HCT116 (cell line): ENCODE results near the gene RSPO4. TPM values are rescaled to one million over a fixed set of nuclear protein-coding genes. Genes with fewer than 3 reads are reported as not detected.

Source experiments
- ATAC-seq: fragments of 200-7000 bp; cut with Tn5 transposase; 2 replicates; pipeline ENCODE4 v1.9.1; 2020; ENCODE audit warnings: mild to moderate bottlenecking, moderate library complexity
- BruUV-seq: library from RNA; stranded (reverse); fragments of 400-500 nt; replicated peaks from 2 replicates; lab custom pipeline; 2021; lab: Mats Ljungman, UMichigan
- CTCF ChIA-PET: fragments of 300-600 bp; sonication (Branson Sonifier 250); formaldehyde crosslinking; loops from one replicate; lab custom pipeline; 2021; ENCODE audit warnings: antibody characterized with exemption; lab: Charles Lee
- POLR2A ChIA-PET: fragments of 300-600, 350-600 bp; sonication (Branson Sonifier 250); formaldehyde crosslinking; loops from one replicate; lab custom pipeline; 2021; ENCODE audit warnings: antibody characterized with exemption; lab: Charles Lee
- RAD21 ChIA-PET, 2 experiments: fragments of 300-600 bp; sonication (Branson Sonifier 250); formaldehyde crosslinking; loops; one replicate each; lab custom pipeline; 2023; ENCODE audit warnings: low total read pairs in 2 of 2; ENCODE audit not compliant: uncharacterized antibody in 2 of 2, unreplicated experiment in 2 of 2, low non-redundant PET in 1 of 2; lab: Charles Lee
- DNase-seq: peaks from one replicate; pipeline ENCODE4 v3.0.0-alpha.2; 2010; ENCODE audit warnings: low read depth, low spot score
- H2AFZ ChIP-seq: fragments of 200-600 bp; shearing (Covaris generic), sonication (generic); 2 replicates; pipeline ENCODE4 v1.6.1; 2017; ENCODE audit warnings: low read depth, mixed run types, mixed read lengths, antibody characterized with exemption, low read length; ENCODE audit not compliant: poor library complexity, severe bottlenecking
- H3K27ac ChIP-seq: 2 replicates; pipeline ENCODE4 v1.5.1; 2012; ENCODE audit warnings: low read depth, low read length
- H3K27me3 ChIP-seq: fragments of 200-600 bp; sonication (generic); 2 replicates; pipeline ENCODE4 v1.6.1; 2016; ENCODE audit warnings: mixed run types, low read length, mixed read lengths; ENCODE audit not compliant: insufficient read depth
- H3K36me3 ChIP-seq, 2 experiments: fragments of 200-500 bp in 1 of 2; fragments of 200-600 bp in 1 of 2; sonication (Bioruptor generic) in 1 of 2; sonication (generic) in 1 of 2; 2 replicates each; pipeline versions ENCODE4 v1.5.1 to v1.6.1; 2014 to 2016; ENCODE audit warnings: low read length in 2 of 2, inconsistent platforms in 1 of 2, mixed read lengths in 1 of 2, mixed run types in 1 of 2; ENCODE audit not compliant: insufficient read depth in 2 of 2, control insufficient read depth in 1 of 2
- H3K4me1 ChIP-seq, 2 experiments: fragments of 200-600 bp in 1 of 2; sonication (generic) in 1 of 2; 2 replicates each; pipeline versions ENCODE4 v1.5.1 to v1.6.1; 2012 to 2017; ENCODE audit warnings: low read length in 2 of 2, inconsistent platforms in 1 of 2, mild to moderate bottlenecking in 1 of 2, mixed read lengths in 1 of 2, mixed run types in 1 of 2, moderate library complexity in 1 of 2; ENCODE audit not compliant: insufficient read depth in 2 of 2, control insufficient read depth in 1 of 2
- H3K4me2 ChIP-seq: fragments of 200-600 bp; sonication (generic); 2 replicates; pipeline ENCODE4 v1.6.1; 2017; ENCODE audit warnings: mixed run types, low read length, mixed read lengths
- H3K4me3 ChIP-seq, 2 experiments: fragments of 200-600 bp in 1 of 2; sonication (generic) in 1 of 2; replicated peaks in 1 of 2; 2 replicates each; pipeline ENCODE4 v1.5.1; 2011 to 2016; ENCODE audit warnings: low read length in 2 of 2, control low read depth in 1 of 2, low read depth in 1 of 2, mild to moderate bottlenecking in 1 of 2, mixed read lengths in 1 of 2, mixed run types in 1 of 2
- H3K79me2 ChIP-seq: fragments of 200-600 bp; sonication (generic); 2 replicates; pipeline ENCODE4 v1.6.1; 2017; ENCODE audit warnings: mild to moderate bottlenecking, mixed run types, low read length, moderate library complexity, mixed read lengths; ENCODE audit not compliant: insufficient read depth
- H3K9ac ChIP-seq: fragments of 200-600 bp; sonication (generic); 2 replicates; pipeline ENCODE4 v1.6.1; 2016; ENCODE audit warnings: low read length, mixed read lengths
- H3K9me2 ChIP-seq: fragments of 200-600 bp; sonication (generic), shearing (Covaris generic); 2 replicates; pipeline ENCODE4 v1.6.1; 2017; ENCODE audit warnings: mixed run types, mild to moderate bottlenecking, moderate library complexity; ENCODE audit not compliant: insufficient read depth
- H3K9me3 ChIP-seq, 2 experiments: fragments of 200-500 bp in 1 of 2; fragments of 200-600 bp in 1 of 2; sonication (Bioruptor generic) in 1 of 2; sonication (generic) in 1 of 2; 2 replicates each; pipeline ENCODE4 v1.6.1; 2014 to 2017; ENCODE audit warnings: low read length in 2 of 2, mixed read lengths in 2 of 2, inconsistent platforms in 1 of 2, low read depth in 1 of 2, mild to moderate bottlenecking in 1 of 2, mixed run types in 1 of 2, moderate library complexity in 1 of 2; ENCODE audit not compliant: control insufficient read depth in 1 of 2, insufficient read depth in 1 of 2
- H4K20me1 ChIP-seq: fragments of 200-600 bp; sonication (generic), shearing (Covaris generic); 2 replicates; pipeline ENCODE4 v1.6.1; 2017; ENCODE audit warnings: mixed run types, mild to moderate bottlenecking, moderate library complexity; ENCODE audit not compliant: insufficient read depth
- ATF3 ChIP-seq: IDR thresholded peaks from 2 replicates; pipeline ENCODE4 v1.6.1; 2012
- CBX3 ChIP-seq: IDR thresholded peaks from 2 replicates; pipeline ENCODE4 v1.6.1; 2012; ENCODE audit warnings: low read depth
- EGR1 ChIP-seq: IDR thresholded peaks from 2 replicates; pipeline ENCODE4 v1.6.1; 2012; ENCODE audit warnings: low read depth
- EZH2 ChIP-seq: fragments of 200-600 bp; sonication (generic); IDR thresholded peaks from 2 replicates; pipeline ENCODE4 v1.6.1; 2017; ENCODE audit warnings: antibody characterized with exemption, mixed run types
- EZH2phosphoT487 ChIP-seq: fragments of 200-600 bp; IDR thresholded peaks from 2 replicates; pipeline ENCODE4 v1.6.1; 2018; ENCODE audit warnings: antibody characterized with exemption, borderline replicate concordance
- JUND ChIP-seq: IDR thresholded peaks from 2 replicates; pipeline ENCODE4 v1.6.1; 2012
- MAX ChIP-seq: IDR thresholded peaks from 2 replicates; pipeline ENCODE4 v1.6.1; 2012
- POLR2A ChIP-seq: IDR thresholded peaks from 2 replicates; pipeline ENCODE4 v1.7.0; 2011; ENCODE audit warnings: borderline replicate concordance; ENCODE audit not compliant: insufficient read depth, insufficient read length; ENCODE audit errors: extremely low read depth
- POLR2AphosphoS5 ChIP-seq: IDR thresholded peaks from 2 replicates; pipeline ENCODE4 v1.6.1; 2011; ENCODE audit warnings: mild to moderate bottlenecking, low read depth, low read length, moderate library complexity
- SRF ChIP-seq: IDR thresholded peaks from 2 replicates; pipeline ENCODE4 v1.6.1; 2012; ENCODE audit warnings: low read depth
- ZFX ChIP-seq: fragments of 450-650 bp; IDR thresholded peaks from 2 replicates; pipeline ENCODE4 v1.6.1; 2017
- intact Hi-C: fragments of 100-400 bp; cut with micrococcal nuclease; formaldehyde crosslinking; loops from 2 replicates; pipeline ENCODE4 v1.10.0; 2022
- total RNA-seq: library from RNA; stranded (reverse); gene quantifications from one replicate; pipeline ENCODE4 v1.2.1, GENCODE V29; 2021; ENCODE audit not compliant: unreplicated experiment

RSPO4 gene
- total RNA-seq, 1 experiment from 2014 or later: 0.84 TPM

GRCh38 chr20:992801-993535 is 9.1 kb downstream of the RSPO4 start:
- ATAC-seq: no peak
- POLR2A ChIA-PET: no interaction called here

GRCh38 chr20:991850-992249 is 10.3 kb downstream of the RSPO4 start:
- no peak overlapping the region for H3K4me3 ChIP-seq
- ChIA-PET CTCF (no interaction called here), POLR2A (no interaction called here), RAD21 (no interaction called here)
- intact Hi-C loops: no loop called here
- peaks cover 0 to 5% of the 10 kb centered on the region in 2 experiments; a peak in 3 of 4 replicates for H3K4me1 ChIP-seq
- H3K79me2 ChIP-seq: no peaks in the 10 kb centered on the region
- BruUV-seq: no TSS peak
- TF ChIP-seq CBX3 (no peak), POLR2A (no peak), SRF (no peak), ATF3 (no peak), ZFX (no peak), JUND (no peak), MAX (no peak)
- H3K9me3 ChIP-seq: no peaks in the 10 kb centered on the region
- H3K27ac ChIP-seq: no peak overlapping the region
- H2AFZ ChIP-seq: no peak overlapping the region
- no peaks in the 10 kb centered on the region for H3K36me3 ChIP-seq
- DNase-seq: no peak
- ATAC-seq: peak; percentile 41; the same call in 1 of the 2 replicates
- no peak overlapping the region for H3K4me2 ChIP-seq
- H3K27me3 ChIP-seq: no peaks in the 10 kb centered on the region
- H4K20me1 ChIP-seq: no peaks in the 10 kb centered on the region
- H3K9me2 ChIP-seq: no peaks in the 10 kb centered on the region
- no peak overlapping the region for H3K9ac ChIP-seq

More at GRCh38 chr20:992801-993535, 9.1 kb downstream of the RSPO4 start:
- no peaks in the 10 kb centered on the region for H3K36me3 ChIP-seq
- no peaks in the 10 kb centered on the region for H3K9me2 ChIP-seq
- no peak overlapping the region for H2AFZ ChIP-seq
- no peaks in the 10 kb centered on the region for H3K79me2 ChIP-seq
- RAD21 ChIA-PET: no interaction called here
- H3K4me1 ChIP-seq: no peaks in the 10 kb centered on the region
- no TSS peak for BruUV-seq
- H3K9ac ChIP-seq: no peak overlapping the region
- no peaks in the 10 kb centered on the region for H3K27me3 ChIP-seq
- intact Hi-C loops: no loop called here
- CTCF ChIA-PET: no interaction called here
- DNase-seq: no peak
- no peaks in the 10 kb centered on the region for H4K20me1 ChIP-seq
- H3K27ac ChIP-seq: no peak overlapping the region
- no peak overlapping the region for H3K4me3 ChIP-seq
- TF ChIP-seq EZH2 (no peak), EZH2phosphoT487 (no peak), EGR1 (no peak), POLR2AphosphoS5 (no peak), MAX (no peak)
- H3K4me2 ChIP-seq: no peak overlapping the region
- H3K9me3 ChIP-seq: no peaks in the 10 kb centered on the region
